Panc1 (cell line): Measurements from ENCODE around the gene PER2. TPM values are rescaled to one million over a fixed set of nuclear protein-coding genes. Genes with fewer than 3 reads are reported as not detected.

Experiments
- ATAC-seq: fragments of 200-7000 bp; cut with Tn5 transposase; 2 replicates; pipeline ENCODE4 v1.9.1; 2020; ENCODE audit warnings: mild to moderate bottlenecking, moderate library complexity
- BruUV-seq: library from RNA; stranded (reverse); fragments of 400-500 nt; replicated peaks from 2 replicates; lab custom pipeline; 2021; lab: Mats Ljungman, UMichigan
- CTCF ChIA-PET: fragments of 300-600 bp; sonication (Branson Sonifier 250); formaldehyde crosslinking; loops from one replicate; lab custom pipeline; 2022; ENCODE audit warnings: antibody characterized with exemption; lab: Charles Lee
- POLR2A ChIA-PET: fragments of 300-600 bp; sonication (Branson Sonifier 250); formaldehyde crosslinking; loops from one replicate; lab custom pipeline; 2022; ENCODE audit warnings: antibody characterized with exemption; lab: Charles Lee
- DNase-seq: peaks from one replicate; pipeline ENCODE4 v3.0.0-alpha.2; 2010; ENCODE audit warnings: low read depth, low spot score
- H3K27ac ChIP-seq: 2 replicates; pipeline ENCODE4 v1.5.1; 2011; ENCODE audit warnings: mild to moderate bottlenecking, low read length, inconsistent platforms
- H3K27me3 ChIP-seq: fragments of 200-500 bp; sonication (Bioruptor generic); 2 replicates; pipeline ENCODE4 v1.6.0; 2014; ENCODE audit warnings: low read length, inconsistent platforms; ENCODE audit not compliant: control insufficient read depth, insufficient read depth
- H3K36me3 ChIP-seq: fragments of 200-500 bp; sonication (Bioruptor generic); 2 replicates; pipeline ENCODE4 v1.5.1; 2014; ENCODE audit warnings: inconsistent platforms, mild to moderate bottlenecking, low read length, moderate library complexity; ENCODE audit not compliant: control insufficient read depth, insufficient read depth
- H3K4me1 ChIP-seq: 2 replicates; pipeline ENCODE4 v1.5.1; 2011; ENCODE audit warnings: inconsistent platforms, mild to moderate bottlenecking, low read length, moderate library complexity; ENCODE audit not compliant: control insufficient read depth, insufficient read depth
- H3K4me3 ChIP-seq, 2 experiments: 2 replicates each; pipeline ENCODE4 v1.5.1; 2011 to 2012; ENCODE audit warnings: low read depth in 2 of 2, low read length in 2 of 2, mild to moderate bottlenecking in 2 of 2, inconsistent platforms in 1 of 2, moderate library complexity in 1 of 2
- H3K9me3 ChIP-seq: fragments of 200-500 bp; sonication (Bioruptor generic); 2 replicates; pipeline ENCODE4 v1.5.1; 2014; ENCODE audit warnings: low read depth, mild to moderate bottlenecking, inconsistent platforms, low read length, moderate library complexity; ENCODE audit not compliant: control insufficient read depth, insufficient read depth
- POLR2AphosphoS5 ChIP-seq: IDR thresholded peaks from 2 replicates; pipeline ENCODE4 v1.6.1; 2012; ENCODE audit warnings: mild to moderate bottlenecking, low read depth, low read length, moderate library complexity
- SIN3A ChIP-seq: IDR thresholded peaks from 2 replicates; pipeline ENCODE4 v1.6.1; 2012; ENCODE audit warnings: low read depth, mild to moderate bottlenecking, low read length, moderate library complexity, borderline replicate concordance; ENCODE audit not compliant: insufficient read depth
- TCF7L2 ChIP-seq: IDR thresholded peaks from 2 replicates; pipeline ENCODE4 v1.6.1; 2011; ENCODE audit warnings: mild to moderate bottlenecking, low read depth, low read length, inconsistent platforms
- in situ Hi-C: cut with HindIII; loops from 2 replicates; pipeline ENCODE4 v1.10.0; 2016; ENCODE audit warnings: low sequenced_read_pairs, low pct_unique_long_range_greater_than_20kb
- intact Hi-C: fragments of 100-400 bp; cut with micrococcal nuclease; formaldehyde crosslinking; loops from one replicate; pipeline ENCODE4 v1.10.0; 2022; ENCODE audit not compliant: unreplicated experiment
- total RNA-seq: library from RNA; stranded (reverse); gene quantifications from one replicate; pipeline ENCODE4 v1.2.1, GENCODE V29; 2021; ENCODE audit not compliant: unreplicated experiment
- TF ChIP-seq, protein P1 (sequence below): fragments of 450-650 bp; IDR thresholded peaks from 2 replicates; pipeline ENCODE4 v1.5.1; 2017; ENCODE audit warnings: mild to moderate bottlenecking
- TF ChIP-seq, protein P2 (sequence below), 2 experiments: IDR thresholded peaks; 2 replicates each; pipeline ENCODE4 v1.6.1; 2011 to 2012; ENCODE audit warnings: low read depth in 2 of 2, control low read depth in 1 of 2, low read length in 1 of 2, mild to moderate bottlenecking in 1 of 2, moderate library complexity in 1 of 2; ENCODE audit not compliant: insufficient read depth in 1 of 2

PER2 gene
- total RNA-seq, 1 experiment from 2014 or later: 9.9 TPM

GRCh38 chr2:238331916-238332315 is 43.5 kb upstream of the PER2 start:
- BruUV-seq: no TSS peak
- no peak for ATAC-seq
- POLR2A ChIA-PET: no interaction called here
- Histone ChIP-seq H3K4me3 (no peak overlapping the region), H3K36me3 (0 out of 2 replicates have a peak, but pooled peaks cover 2% of the 10 kb centered on the region), H3K27me3 (no peaks in the 10 kb centered on the region), H3K4me1 (no peaks in the 10 kb centered on the region), H3K27ac (no peak overlapping the region), H3K9me3 (no peaks in the 10 kb centered on the region)
- in situ Hi-C loops: no loop called here
- CTCF ChIA-PET: no interaction called here
- TF ChIP-seq SIN3A (no peak), TCF7L2 (no peak), POLR2AphosphoS5 (no peak)
- TF ChIP-seq, protein P1, sequence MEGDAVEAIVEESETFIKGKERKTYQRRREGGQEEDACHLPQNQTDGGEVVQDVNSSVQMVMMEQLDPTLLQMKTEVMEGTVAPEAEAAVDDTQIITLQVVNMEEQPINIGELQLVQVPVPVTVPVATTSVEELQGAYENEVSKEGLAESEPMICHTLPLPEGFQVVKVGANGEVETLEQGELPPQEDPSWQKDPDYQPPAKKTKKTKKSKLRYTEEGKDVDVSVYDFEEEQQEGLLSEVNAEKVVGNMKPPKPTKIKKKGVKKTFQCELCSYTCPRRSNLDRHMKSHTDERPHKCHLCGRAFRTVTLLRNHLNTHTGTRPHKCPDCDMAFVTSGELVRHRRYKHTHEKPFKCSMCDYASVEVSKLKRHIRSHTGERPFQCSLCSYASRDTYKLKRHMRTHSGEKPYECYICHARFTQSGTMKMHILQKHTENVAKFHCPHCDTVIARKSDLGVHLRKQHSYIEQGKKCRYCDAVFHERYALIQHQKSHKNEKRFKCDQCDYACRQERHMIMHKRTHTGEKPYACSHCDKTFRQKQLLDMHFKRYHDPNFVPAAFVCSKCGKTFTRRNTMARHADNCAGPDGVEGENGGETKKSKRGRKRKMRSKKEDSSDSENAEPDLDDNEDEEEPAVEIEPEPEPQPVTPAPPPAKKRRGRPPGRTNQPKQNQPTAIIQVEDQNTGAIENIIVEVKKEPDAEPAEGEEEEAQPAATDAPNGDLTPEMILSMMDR: no peak
- TF ChIP-seq, protein P2, sequence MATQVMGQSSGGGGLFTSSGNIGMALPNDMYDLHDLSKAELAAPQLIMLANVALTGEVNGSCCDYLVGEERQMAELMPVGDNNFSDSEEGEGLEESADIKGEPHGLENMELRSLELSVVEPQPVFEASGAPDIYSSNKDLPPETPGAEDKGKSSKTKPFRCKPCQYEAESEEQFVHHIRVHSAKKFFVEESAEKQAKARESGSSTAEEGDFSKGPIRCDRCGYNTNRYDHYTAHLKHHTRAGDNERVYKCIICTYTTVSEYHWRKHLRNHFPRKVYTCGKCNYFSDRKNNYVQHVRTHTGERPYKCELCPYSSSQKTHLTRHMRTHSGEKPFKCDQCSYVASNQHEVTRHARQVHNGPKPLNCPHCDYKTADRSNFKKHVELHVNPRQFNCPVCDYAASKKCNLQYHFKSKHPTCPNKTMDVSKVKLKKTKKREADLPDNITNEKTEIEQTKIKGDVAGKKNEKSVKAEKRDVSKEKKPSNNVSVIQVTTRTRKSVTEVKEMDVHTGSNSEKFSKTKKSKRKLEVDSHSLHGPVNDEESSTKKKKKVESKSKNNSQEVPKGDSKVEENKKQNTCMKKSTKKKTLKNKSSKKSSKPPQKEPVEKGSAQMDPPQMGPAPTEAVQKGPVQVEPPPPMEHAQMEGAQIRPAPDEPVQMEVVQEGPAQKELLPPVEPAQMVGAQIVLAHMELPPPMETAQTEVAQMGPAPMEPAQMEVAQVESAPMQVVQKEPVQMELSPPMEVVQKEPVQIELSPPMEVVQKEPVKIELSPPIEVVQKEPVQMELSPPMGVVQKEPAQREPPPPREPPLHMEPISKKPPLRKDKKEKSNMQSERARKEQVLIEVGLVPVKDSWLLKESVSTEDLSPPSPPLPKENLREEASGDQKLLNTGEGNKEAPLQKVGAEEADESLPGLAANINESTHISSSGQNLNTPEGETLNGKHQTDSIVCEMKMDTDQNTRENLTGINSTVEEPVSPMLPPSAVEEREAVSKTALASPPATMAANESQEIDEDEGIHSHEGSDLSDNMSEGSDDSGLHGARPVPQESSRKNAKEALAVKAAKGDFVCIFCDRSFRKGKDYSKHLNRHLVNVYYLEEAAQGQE (IDR thresholded peaks at IDR 0.05; ENCODE audit: insufficient read depth in 1 of 2, low read depth in 2 of 2, low read length in 1 of 2): no peak
- intact Hi-C loops: no loop called here
- DNase-seq: no peak

DNA sequence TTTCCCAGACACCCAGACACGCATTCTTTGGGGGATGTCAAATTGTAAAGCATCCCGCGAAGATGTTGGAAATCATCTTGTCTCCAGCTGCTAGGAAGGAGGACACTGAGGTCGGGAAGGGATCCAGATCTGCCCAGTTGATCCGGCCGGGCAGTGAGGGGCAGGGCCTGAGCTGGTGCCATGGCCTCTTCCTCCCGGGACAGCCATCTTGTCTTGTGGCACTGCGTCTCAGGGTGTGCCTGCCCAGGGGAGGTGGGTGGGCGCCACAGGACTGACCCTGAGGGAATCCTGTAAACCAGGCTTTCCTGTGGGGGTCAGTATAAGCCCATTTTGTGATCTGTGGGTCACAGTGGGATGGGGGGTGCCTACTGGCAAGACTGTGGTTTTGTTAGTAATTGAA is 42.0 kb upstream of the PER2 start:
- Histone ChIP-seq H3K4me3 (no peak overlapping the region), H3K36me3 (0 out of 2 replicates have a peak, but pooled peaks cover 2% of the 10 kb centered on the region), H3K4me1 (no peaks in the 10 kb centered on the region), H3K9me3 (no peaks in the 10 kb centered on the region), H3K27ac (no peak overlapping the region), H3K27me3 (no peaks in the 10 kb centered on the region)
- in situ Hi-C loops (no loop called here), intact Hi-C loops (no loop called here)
- no peak for TF ChIP-seq SIN3A
- TF ChIP-seq, protein P2 (IDR thresholded peaks at IDR 0.05; ENCODE audit: insufficient read depth in 1 of 2, low read depth in 2 of 2, low read length in 1 of 2): no peak
- no peak for TF ChIP-seq TCF7L2
- ChIA-PET POLR2A (no interaction called here), CTCF (no interaction called here)
- ATAC-seq (no peak), DNase-seq (no peak)
- no TSS peak for BruUV-seq
